ENCODE measurements around the gene RFTN1.

The RFTN1 gene

GRCh38 chr3:16513141-16514020 is at the start of gene RFTN1:
Gene RFTN1 (minus strand): TSS chr3:16513699. CDS start chr3:16493869, 19,830 bp downstream.
- DNase-seq (ENCODE audit: low read depth in 2 of 2): peak; percentile 27 to 49

- no peak for DNase-seq (ENCODE audit: low read depth in 2 of 2)
Observed at GRCh38 chr3:16559653-16560365, 46.3 kb upstream of the RFTN1 start.

- no peak for DNase-seq (ENCODE audit: low read depth in 2 of 2)
Observed at GRCh38 chr3:16554126-16554525, 40.6 kb upstream of the RFTN1 start.

GRCh38 chr3:16552757-16553156 is 39.3 kb upstream of the RFTN1 start:
- no peak for DNase-seq (ENCODE audit: low read depth in 2 of 2)

GRCh38 chr3:16551342-16551976 is 38.0 kb upstream of the RFTN1 start:
- no peak for DNase-seq (ENCODE audit: low read depth in 2 of 2)

- DNase-seq (ENCODE audit: low read depth in 2 of 2): peak; percentile 23 to 75
Observed at GRCh38 chr3:16550676-16551341, 37.3 kb upstream of the RFTN1 start.

- no peak for DNase-seq (ENCODE audit: low read depth in 2 of 2)
Observed at GRCh38 chr3:16550305-16550675, 36.8 kb upstream of the RFTN1 start.

- no peak for DNase-seq (ENCODE audit: low read depth in 2 of 2)
Observed at GRCh38 chr3:16548721-16549120, 35.2 kb upstream of the RFTN1 start.

GRCh38 chr3:16547561-16548357 is 34.3 kb upstream of the RFTN1 start:
- DNase-seq (ENCODE audit: low read depth in 2 of 2): no peak

- DNase-seq (ENCODE audit: low read depth in 2 of 2): no peak
Observed at GRCh38 chr3:16546186-16547010, 32.9 kb upstream of the RFTN1 start.

GRCh38 chr3:16545413-16546185 is 32.1 kb upstream of the RFTN1 start:
- DNase-seq (ENCODE audit: low read depth in 2 of 2): no peak

GRCh38 chr3:16543242-16543864 is 29.9 kb upstream of the RFTN1 start:
- no peak for DNase-seq (ENCODE audit: low read depth in 2 of 2)

- DNase-seq (ENCODE audit: low read depth in 2 of 2): no peak
Observed at GRCh38 chr3:16538507-16538906, 25.0 kb upstream of the RFTN1 start.

GRCh38 chr3:16536996-16537395 is 23.5 kb upstream of the RFTN1 start:
- no peak for DNase-seq (ENCODE audit: low read depth in 2 of 2)

- no peak for DNase-seq (ENCODE audit: low read depth in 2 of 2)
Observed at GRCh38 chr3:16536344-16536663, 22.8 kb upstream of the RFTN1 start.

GRCh38 chr3:16534640-16535262 is 21.3 kb upstream of the RFTN1 start:
- no peak for DNase-seq (ENCODE audit: low read depth in 2 of 2)

GRCh38 chr3:16533928-16534574 is 20.6 kb upstream of the RFTN1 start:
- no peak for DNase-seq (ENCODE audit: low read depth in 2 of 2)

- no peak for DNase-seq (ENCODE audit: low read depth in 2 of 2)
Observed at GRCh38 chr3:16529264-16529663, 15.8 kb upstream of the RFTN1 start.
